ENCODE results near the gene TENM4.

DNA sequence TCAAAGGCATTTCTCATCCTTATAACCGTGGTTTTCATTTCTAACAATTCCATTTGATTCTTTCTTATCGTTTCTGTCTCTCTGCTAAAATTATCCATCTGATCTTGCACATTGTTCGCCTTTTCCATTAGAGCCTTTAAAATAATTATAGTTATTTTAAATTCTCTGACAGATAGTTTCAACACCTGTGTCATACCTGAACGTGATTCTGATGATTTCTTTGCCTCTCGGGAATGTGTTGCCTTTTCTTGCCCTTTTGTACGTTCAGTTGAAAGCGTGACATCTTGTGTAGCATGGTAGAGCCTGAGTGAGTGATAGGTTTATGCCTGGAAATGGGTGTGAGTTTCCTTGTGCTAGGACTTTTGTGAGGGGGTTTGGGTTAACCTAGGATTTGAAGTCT is 744.7 kb downstream of the TENM4 start:
- TF ChIP-seq, protein P1, sequence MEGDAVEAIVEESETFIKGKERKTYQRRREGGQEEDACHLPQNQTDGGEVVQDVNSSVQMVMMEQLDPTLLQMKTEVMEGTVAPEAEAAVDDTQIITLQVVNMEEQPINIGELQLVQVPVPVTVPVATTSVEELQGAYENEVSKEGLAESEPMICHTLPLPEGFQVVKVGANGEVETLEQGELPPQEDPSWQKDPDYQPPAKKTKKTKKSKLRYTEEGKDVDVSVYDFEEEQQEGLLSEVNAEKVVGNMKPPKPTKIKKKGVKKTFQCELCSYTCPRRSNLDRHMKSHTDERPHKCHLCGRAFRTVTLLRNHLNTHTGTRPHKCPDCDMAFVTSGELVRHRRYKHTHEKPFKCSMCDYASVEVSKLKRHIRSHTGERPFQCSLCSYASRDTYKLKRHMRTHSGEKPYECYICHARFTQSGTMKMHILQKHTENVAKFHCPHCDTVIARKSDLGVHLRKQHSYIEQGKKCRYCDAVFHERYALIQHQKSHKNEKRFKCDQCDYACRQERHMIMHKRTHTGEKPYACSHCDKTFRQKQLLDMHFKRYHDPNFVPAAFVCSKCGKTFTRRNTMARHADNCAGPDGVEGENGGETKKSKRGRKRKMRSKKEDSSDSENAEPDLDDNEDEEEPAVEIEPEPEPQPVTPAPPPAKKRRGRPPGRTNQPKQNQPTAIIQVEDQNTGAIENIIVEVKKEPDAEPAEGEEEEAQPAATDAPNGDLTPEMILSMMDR (IDR thresholded peaks at IDR 0.05), result no peak
- TF ChIP-seq POLR2A (IDR thresholded peaks at IDR 0.05), result no peak
